ENCODE measurements around the gene PLD6.

The PLD6 gene

GRCh38 chr17:17171186-17171585, 34.9 kb downstream of the PLD6 start:
- H3K27ac ChIP-seq (ENCODE audit: low read length) = no peak overlapping the region
- H3K4me3 ChIP-seq (ENCODE audit: low read length) = no peak overlapping the region
- peaks cover 26% of the 10 kb centered on the region for H3K36me3 ChIP-seq (ENCODE audit: control insufficient read depth, low read depth, low read length)
- H3K27me3 ChIP-seq (ENCODE audit: control insufficient read depth, insufficient read depth, low read length) = no peaks in the 10 kb centered on the region
- H3K9me3 ChIP-seq (ENCODE audit: control insufficient read depth, low read depth, low read length) = no peaks in the 10 kb centered on the region
- H3K9ac ChIP-seq (ENCODE audit: low read length) = no peak overlapping the region
- H3K4me1 ChIP-seq (ENCODE audit: control insufficient read depth, low read depth, low read length) = no peaks in the 10 kb centered on the region

DNA sequence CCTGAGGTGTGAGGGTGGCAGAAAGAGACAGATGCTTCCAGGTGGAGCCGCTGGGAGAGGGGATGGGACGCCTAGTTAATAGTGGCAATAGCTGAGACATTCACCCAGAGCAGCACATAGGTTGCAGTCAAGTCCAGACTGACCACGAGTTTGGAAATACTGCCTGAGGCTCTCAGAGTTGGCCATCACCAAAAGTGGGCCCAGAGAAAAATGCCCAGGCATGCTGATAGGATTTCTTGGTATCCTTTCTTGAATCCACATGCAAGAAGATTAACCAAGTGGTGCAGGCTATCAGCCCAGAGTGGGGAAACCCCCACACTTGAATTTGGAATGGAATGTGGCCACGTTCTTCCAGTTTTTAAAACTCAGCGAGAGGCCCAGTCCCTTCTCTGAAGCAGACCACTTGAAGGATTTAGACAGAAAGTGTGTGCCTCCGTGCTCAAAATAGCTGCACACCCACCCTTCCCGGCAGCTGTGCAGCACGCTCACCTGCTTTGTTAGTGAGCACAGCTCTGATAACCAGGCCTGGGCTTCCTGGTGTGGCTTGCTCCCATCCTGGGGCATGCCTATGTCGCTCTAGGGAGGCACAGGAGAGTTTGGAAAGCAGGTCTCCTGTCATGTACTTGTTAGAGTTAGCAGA, 35.7 kb downstream of the PLD6 start:
- H3K27me3 ChIP-seq (ENCODE audit: control insufficient read depth, insufficient read depth, low read length) = no peaks in the 10 kb centered on the region
- no peak overlapping the region for H3K27ac ChIP-seq (ENCODE audit: low read length)

GRCh38 chr17:17169396-17169795, 36.7 kb downstream of the PLD6 start:
- Histone ChIP-seq H3K27me3 (ENCODE audit: control insufficient read depth, insufficient read depth, low read length) (no peaks in the 10 kb centered on the region), H3K9ac (ENCODE audit: low read length) (no peak overlapping the region), H3K36me3 (ENCODE audit: control insufficient read depth, low read depth, low read length) (peaks cover 13% of the 10 kb centered on the region), H3K4me3 (ENCODE audit: low read length) (no peak overlapping the region), H3K27ac (ENCODE audit: low read length) (no peak overlapping the region), H3K4me1 (ENCODE audit: control insufficient read depth, low read depth, low read length) (no peaks in the 10 kb centered on the region), H3K9me3 (ENCODE audit: control insufficient read depth, low read depth, low read length) (no peaks in the 10 kb centered on the region)

More for the DNA sequence above, 35.7 kb downstream of the PLD6 start:
- no peaks in the 10 kb centered on the region for H3K9me3 ChIP-seq (ENCODE audit: control insufficient read depth, low read depth, low read length)
- H3K9ac ChIP-seq (ENCODE audit: low read length) = no peak overlapping the region
- H3K4me3 ChIP-seq (ENCODE audit: low read length) = no peak overlapping the region
- H3K36me3 ChIP-seq (ENCODE audit: control insufficient read depth, low read depth, low read length) = peaks cover 19% of the 10 kb centered on the region
- H3K4me1 ChIP-seq (ENCODE audit: control insufficient read depth, low read depth, low read length) = no peaks in the 10 kb centered on the region

- H3K4me1 ChIP-seq (ENCODE audit: control insufficient read depth, low read depth, low read length) = no peaks in the 10 kb centered on the region
- no peak overlapping the region for H3K27ac ChIP-seq (ENCODE audit: low read length)
- no peaks in the 10 kb centered on the region for H3K27me3 ChIP-seq (ENCODE audit: control insufficient read depth, insufficient read depth, low read length)
- H3K36me3 ChIP-seq (ENCODE audit: control insufficient read depth, low read depth, low read length) = peaks cover 13% of the 10 kb centered on the region
- H3K9ac ChIP-seq (ENCODE audit: low read length) = no peak overlapping the region
- no peak overlapping the region for H3K4me3 ChIP-seq (ENCODE audit: low read length)
- H3K9me3 ChIP-seq (ENCODE audit: control insufficient read depth, low read depth, low read length) = no peaks in the 10 kb centered on the region
Measured at GRCh38 chr17:17168401-17168800, 37.7 kb downstream of the PLD6 start.

DNA sequence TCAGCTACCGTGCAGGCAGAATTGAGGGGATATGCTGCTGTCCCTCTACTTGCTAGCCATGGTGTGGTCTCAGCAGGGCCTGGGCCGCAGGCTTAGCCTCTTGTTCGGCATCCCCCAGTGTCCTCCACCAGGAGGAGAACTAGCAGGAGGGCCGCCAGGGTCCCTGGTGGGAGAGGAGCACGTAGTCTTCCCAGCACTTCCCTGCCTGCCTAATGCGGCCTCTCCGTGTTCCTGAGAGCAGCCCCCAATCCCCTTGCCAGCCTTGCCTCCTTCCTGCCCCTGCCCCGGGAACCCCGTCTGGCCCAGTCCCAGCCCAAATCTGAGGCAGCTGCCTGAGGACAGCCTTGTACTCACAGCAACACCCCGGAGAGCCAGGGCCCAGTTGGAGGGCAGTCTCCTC, 38.1 kb downstream of the PLD6 start:
- Histone ChIP-seq H3K27ac (ENCODE audit: low read length) (no peak overlapping the region), H3K4me1 (ENCODE audit: control insufficient read depth, low read depth, low read length) (no peaks in the 10 kb centered on the region), H3K36me3 (ENCODE audit: control insufficient read depth, low read depth, low read length) (peaks cover 9% of the 10 kb centered on the region), H3K4me3 (ENCODE audit: low read length) (no peak overlapping the region), H3K9ac (ENCODE audit: low read length) (no peak overlapping the region), H3K9me3 (ENCODE audit: control insufficient read depth, low read depth, low read length) (no peaks in the 10 kb centered on the region), H3K27me3 (ENCODE audit: control insufficient read depth, insufficient read depth, low read length) (no peaks in the 10 kb centered on the region)

DNA sequence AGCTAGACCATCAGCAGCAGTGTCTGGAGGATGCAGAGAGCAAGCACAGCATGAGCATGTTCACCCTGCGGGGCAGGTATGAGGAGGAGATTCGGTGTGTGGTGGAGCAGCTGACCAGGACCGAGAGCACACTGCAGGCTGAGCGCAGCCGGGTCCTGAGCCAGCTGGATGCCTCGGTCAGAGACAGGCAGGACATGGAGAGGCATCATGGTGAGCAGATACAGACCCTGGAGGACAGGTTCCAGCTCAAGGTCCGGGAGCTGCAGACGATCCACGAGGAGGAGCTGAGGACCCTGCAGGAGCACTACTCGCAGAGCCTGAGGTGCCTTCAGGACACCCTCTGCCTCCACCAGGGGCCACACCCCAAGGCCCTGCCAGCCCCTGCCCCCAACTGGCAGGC, 38.8 kb downstream of the PLD6 start:
- no peak overlapping the region for H3K27ac ChIP-seq (ENCODE audit: low read length)
- H3K9me3 ChIP-seq (ENCODE audit: control insufficient read depth, low read depth, low read length) = no peaks in the 10 kb centered on the region
- H3K4me1 ChIP-seq (ENCODE audit: control insufficient read depth, low read depth, low read length) = no peaks in the 10 kb centered on the region
- peaks cover 9% of the 10 kb centered on the region for H3K36me3 ChIP-seq (ENCODE audit: control insufficient read depth, low read depth, low read length)
- H3K4me3 ChIP-seq (ENCODE audit: low read length) = no peak overlapping the region
- no peak overlapping the region for H3K9ac ChIP-seq (ENCODE audit: low read length)
- no peaks in the 10 kb centered on the region for H3K27me3 ChIP-seq (ENCODE audit: control insufficient read depth, insufficient read depth, low read length)

DNA sequence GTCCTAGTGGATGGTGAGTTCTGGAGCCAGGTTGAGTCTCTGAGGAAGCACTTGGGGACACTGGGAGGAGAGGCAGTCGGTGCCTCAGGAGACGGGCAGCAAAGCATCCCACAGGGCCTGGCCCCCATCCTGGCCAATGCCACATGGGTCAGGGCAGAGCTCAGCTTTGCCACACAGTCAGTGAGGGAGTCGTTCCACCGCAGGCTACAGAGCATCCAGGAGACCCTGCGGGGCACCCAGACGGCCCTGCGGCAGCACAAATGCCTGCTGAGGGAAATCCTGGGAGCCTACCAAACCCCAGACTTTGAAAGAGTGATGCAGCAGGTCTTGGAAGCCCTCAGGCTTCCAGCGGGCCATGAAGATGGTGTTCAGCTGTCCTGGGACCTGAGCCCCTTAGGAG, 39.7 kb downstream of the PLD6 start:
- H3K36me3 ChIP-seq (ENCODE audit: control insufficient read depth, low read depth, low read length) = peaks cover 11% of the 10 kb centered on the region

DNA sequence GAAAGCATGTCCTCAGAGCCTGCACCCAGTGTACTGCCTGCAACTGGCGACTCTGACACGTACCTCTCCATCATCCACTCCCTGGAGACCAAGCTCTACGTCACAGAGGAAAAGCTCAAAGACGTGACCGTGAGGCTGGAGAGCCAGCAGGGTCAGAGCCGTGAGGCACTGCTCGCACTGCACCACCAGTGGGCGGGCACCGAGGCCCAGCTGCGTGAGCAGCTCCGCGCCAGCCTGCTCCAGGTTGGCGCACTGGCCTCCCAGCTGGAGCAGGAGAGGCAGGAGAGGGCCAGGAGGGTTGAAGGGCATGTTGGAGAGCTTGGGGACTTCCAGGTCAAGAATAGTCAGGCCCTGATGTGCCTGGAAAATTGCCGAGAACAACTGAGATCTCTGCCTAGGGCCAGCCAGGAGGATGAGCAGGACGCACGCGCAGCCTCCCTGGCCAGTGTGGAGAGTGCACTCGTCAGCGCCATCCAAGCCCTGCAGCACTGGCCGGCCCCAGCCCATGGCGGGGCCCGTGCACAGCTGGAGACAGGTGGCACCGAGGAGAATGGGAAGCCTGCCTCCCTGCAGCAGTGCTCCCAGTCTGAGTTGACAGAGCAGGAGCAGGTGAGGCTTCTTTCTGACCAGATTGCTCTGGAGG, 40.3 kb downstream of the PLD6 start:
- H3K4me1 ChIP-seq (ENCODE audit: control insufficient read depth, low read depth, low read length) = no peaks in the 10 kb centered on the region
- no peaks in the 10 kb centered on the region for H3K27me3 ChIP-seq (ENCODE audit: control insufficient read depth, insufficient read depth, low read length)
- H3K9me3 ChIP-seq (ENCODE audit: control insufficient read depth, low read depth, low read length) = no peaks in the 10 kb centered on the region
- H3K4me3 ChIP-seq (ENCODE audit: low read length) = no peak overlapping the region
- H3K27ac ChIP-seq (ENCODE audit: low read length) = no peak overlapping the region
- H3K9ac ChIP-seq (ENCODE audit: low read length) = no peak overlapping the region
- H3K36me3 ChIP-seq (ENCODE audit: control insufficient read depth, low read depth, low read length) = peaks cover 11% of the 10 kb centered on the region

More for the DNA sequence above, 39.7 kb downstream of the PLD6 start:
- Histone ChIP-seq H3K27me3 (ENCODE audit: control insufficient read depth, insufficient read depth, low read length) (no peaks in the 10 kb centered on the region), H3K4me3 (ENCODE audit: low read length) (no peak overlapping the region), H3K9ac (ENCODE audit: low read length) (no peak overlapping the region), H3K27ac (ENCODE audit: low read length) (no peak overlapping the region), H3K4me1 (ENCODE audit: control insufficient read depth, low read depth, low read length) (no peaks in the 10 kb centered on the region), H3K9me3 (ENCODE audit: control insufficient read depth, low read depth, low read length) (no peaks in the 10 kb centered on the region)

- H3K27me3 ChIP-seq (ENCODE audit: control insufficient read depth, insufficient read depth, low read length) = no peaks in the 10 kb centered on the region
- H3K9me3 ChIP-seq (ENCODE audit: control insufficient read depth, low read depth, low read length) = no peaks in the 10 kb centered on the region
- H3K4me1 ChIP-seq (ENCODE audit: control insufficient read depth, low read depth, low read length) = no peaks in the 10 kb centered on the region
- no peak overlapping the region for H3K4me3 ChIP-seq (ENCODE audit: low read length)
- H3K27ac ChIP-seq (ENCODE audit: low read length) = no peak overlapping the region
- peaks cover 14% of the 10 kb centered on the region for H3K36me3 ChIP-seq (ENCODE audit: control insufficient read depth, low read depth, low read length)
- no peak overlapping the region for H3K9ac ChIP-seq (ENCODE audit: low read length)
Measured at GRCh38 chr17:17164676-17165075, 41.5 kb downstream of the PLD6 start.

GRCh38 chr17:17164156-17164555, 42.0 kb downstream of the PLD6 start:
- Histone ChIP-seq H3K9ac (ENCODE audit: low read length) (no peak overlapping the region), H3K4me3 (ENCODE audit: low read length) (no peak overlapping the region), H3K9me3 (ENCODE audit: control insufficient read depth, low read depth, low read length) (no peaks in the 10 kb centered on the region), H3K4me1 (ENCODE audit: control insufficient read depth, low read depth, low read length) (no peaks in the 10 kb centered on the region), H3K27me3 (ENCODE audit: control insufficient read depth, insufficient read depth, low read length) (no peaks in the 10 kb centered on the region), H3K36me3 (ENCODE audit: control insufficient read depth, low read depth, low read length) (peaks cover 19% of the 10 kb centered on the region), H3K27ac (ENCODE audit: low read length) (no peak overlapping the region)

DNA sequence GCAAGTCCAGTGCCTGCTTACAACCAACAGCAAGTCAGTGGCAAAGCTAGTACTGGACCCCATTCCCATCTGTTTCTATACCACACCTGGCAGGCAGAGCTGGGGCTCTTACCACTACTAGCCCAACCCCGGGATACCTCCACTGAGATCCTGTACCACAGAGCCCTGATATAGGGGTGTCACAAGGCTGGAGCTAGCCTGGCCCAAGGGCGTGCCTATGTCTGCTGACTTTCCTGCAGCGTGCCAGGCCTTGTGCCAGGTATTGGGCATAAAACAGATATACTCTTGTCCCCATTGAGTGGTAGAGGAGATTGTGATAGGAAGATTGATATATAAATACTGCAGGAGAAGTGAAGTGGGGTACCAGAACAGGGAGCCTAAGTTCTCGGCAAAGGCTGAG, 44.4 kb downstream of the PLD6 start:
- Histone ChIP-seq H3K4me3 (ENCODE audit: low read length) (no peak overlapping the region), H3K9ac (ENCODE audit: low read length) (no peak overlapping the region), H3K9me3 (ENCODE audit: control insufficient read depth, low read depth, low read length) (no peaks in the 10 kb centered on the region), H3K27ac (ENCODE audit: low read length) (no peak overlapping the region), H3K36me3 (ENCODE audit: control insufficient read depth, low read depth, low read length) (peaks cover 23% of the 10 kb centered on the region), H3K27me3 (ENCODE audit: control insufficient read depth, insufficient read depth, low read length) (no peaks in the 10 kb centered on the region), H3K4me1 (ENCODE audit: control insufficient read depth, low read depth, low read length) (no peaks in the 10 kb centered on the region)

DNA sequence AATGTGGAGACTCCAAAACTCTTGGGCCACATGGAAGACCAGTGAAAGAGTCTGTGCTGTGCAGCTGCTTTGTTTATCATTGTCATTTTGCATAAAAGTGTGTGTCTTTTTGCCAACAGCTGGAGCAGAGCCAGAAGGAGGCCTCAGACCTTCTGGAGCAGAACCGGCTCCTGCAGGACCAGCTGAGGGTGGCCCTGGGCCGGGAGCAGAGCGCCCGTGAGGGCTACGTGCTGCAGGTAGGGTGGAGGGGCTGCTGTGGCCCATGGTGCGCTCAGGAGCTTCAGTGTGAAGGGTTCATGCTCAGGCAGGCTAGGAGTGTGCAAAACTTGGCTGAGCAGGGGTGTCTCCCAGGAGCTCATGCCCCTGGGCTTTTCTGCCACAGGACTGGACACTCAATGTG, 45.0 kb downstream of the PLD6 start:
- no peak overlapping the region for H3K27ac ChIP-seq (ENCODE audit: low read length)
- H3K9ac ChIP-seq (ENCODE audit: low read length) = no peak overlapping the region
- no peaks in the 10 kb centered on the region for H3K4me1 ChIP-seq (ENCODE audit: control insufficient read depth, low read depth, low read length)
- H3K36me3 ChIP-seq (ENCODE audit: control insufficient read depth, low read depth, low read length) = peaks cover 29% of the 10 kb centered on the region
- no peaks in the 10 kb centered on the region for H3K27me3 ChIP-seq (ENCODE audit: control insufficient read depth, insufficient read depth, low read length)
- no peaks in the 10 kb centered on the region for H3K9me3 ChIP-seq (ENCODE audit: control insufficient read depth, low read depth, low read length)
- no peak overlapping the region for H3K4me3 ChIP-seq (ENCODE audit: low read length)
